ENCODE results near the gene RAB11B.

RAB11B gene

GRCh38 chr19:8393192-8393870 is 3.2 kb downstream of the RAB11B start:
- no peak overlapping the region for H3K9ac ChIP-seq (ENCODE audit: low read depth, low read length, poor library complexity, severe bottlenecking)
- TF ChIP-seq EZH2phosphoT487 (IDR thresholded peaks at IDR 0.05; ENCODE audit: borderline replicate concordance): no peak
- no peak for TF ChIP-seq CTCF (conservative IDR thresholded peaks at IDR 0.05; ENCODE audit: low read length)
- no peaks in the 10 kb centered on the region for H3K36me3 ChIP-seq (ENCODE audit: insufficient read depth, low read length)
- no peak overlapping the region for H3K4me3 ChIP-seq (ENCODE audit: low read length, poor library complexity, severe bottlenecking)
- no peaks in the 10 kb centered on the region for H3K9me3 ChIP-seq (ENCODE audit: insufficient read depth, low read depth, low read length)
- peaks cover 81% of the 10 kb centered on the region for H3K79me2 ChIP-seq (ENCODE audit: insufficient read depth, low read length)
- H3K4me2 ChIP-seq (ENCODE audit: low read depth, low read length, poor library complexity, severe bottlenecking): peak overlapping the region; percentile 24
- H3K4me1 ChIP-seq (ENCODE audit: insufficient read depth, low read length, poor library complexity, severe bottlenecking): peaks cover 31% of the 10 kb centered on the region
- no peak overlapping the region for H2AFZ ChIP-seq (ENCODE audit: low read length)
- H3F3A ChIP-seq (ENCODE audit: low read depth): no peaks in the 10 kb centered on the region
- peaks cover 61% of the 10 kb centered on the region for H4K20me1 ChIP-seq (ENCODE audit: insufficient read depth, low read length, poor library complexity, severe bottlenecking)
- H3K27me3 ChIP-seq (ENCODE audit: insufficient read depth, low read length, poor library complexity, severe bottlenecking): peaks cover 3% of the 10 kb centered on the region
- no peaks in the 10 kb centered on the region for H3K9me2 ChIP-seq (replicated peaks; ENCODE audit: low read depth, low read length)

- no peak overlapping the region for H3K4me3 ChIP-seq (ENCODE audit: low read length, poor library complexity, severe bottlenecking)
- H4K20me1 ChIP-seq (ENCODE audit: insufficient read depth, low read length, poor library complexity, severe bottlenecking): peaks cover 61% of the 10 kb centered on the region
- H3K79me2 ChIP-seq (ENCODE audit: insufficient read depth, low read length): peaks cover 80% of the 10 kb centered on the region
- no peaks in the 10 kb centered on the region for H3K36me3 ChIP-seq (ENCODE audit: insufficient read depth, low read length)
- no peak overlapping the region for H2AFZ ChIP-seq (ENCODE audit: low read length)
- no peak overlapping the region for H3K9ac ChIP-seq (ENCODE audit: low read depth, low read length, poor library complexity, severe bottlenecking)
- H3K4me1 ChIP-seq (ENCODE audit: insufficient read depth, low read length, poor library complexity, severe bottlenecking): peaks cover 31% of the 10 kb centered on the region
- H3K27me3 ChIP-seq (ENCODE audit: insufficient read depth, low read length, poor library complexity, severe bottlenecking): peaks cover 3% of the 10 kb centered on the region
- no peaks in the 10 kb centered on the region for H3F3A ChIP-seq (ENCODE audit: low read depth)
- H3K4me2 ChIP-seq (ENCODE audit: low read depth, low read length, poor library complexity, severe bottlenecking): peak overlapping the region; percentile 24
- H3K9me2 ChIP-seq (replicated peaks; ENCODE audit: low read depth, low read length): no peaks in the 10 kb centered on the region
- TF ChIP-seq CTCF (conservative IDR thresholded peaks at IDR 0.05; ENCODE audit: low read length) (no peak), EZH2phosphoT487 (IDR thresholded peaks at IDR 0.05; ENCODE audit: borderline replicate concordance) (no peak)
- no peaks in the 10 kb centered on the region for H3K9me3 ChIP-seq (ENCODE audit: insufficient read depth, low read depth, low read length)
Observed at GRCh38 chr19:8393871-8394250, 3.7 kb downstream of the RAB11B start.

- H3K27me3 ChIP-seq (ENCODE audit: insufficient read depth, low read length, poor library complexity, severe bottlenecking): no peaks in the 10 kb centered on the region
- H3K36me3 ChIP-seq (ENCODE audit: insufficient read depth, low read length): peaks cover 9% of the 10 kb centered on the region; the same call in 1 of the 2 replicates
- no peaks in the 10 kb centered on the region for H3K9me3 ChIP-seq (ENCODE audit: insufficient read depth, low read depth, low read length)
- peaks cover 61% of the 10 kb centered on the region for H4K20me1 ChIP-seq (ENCODE audit: insufficient read depth, low read length, poor library complexity, severe bottlenecking)
- peaks cover 26% of the 10 kb centered on the region for H3K4me1 ChIP-seq (ENCODE audit: insufficient read depth, low read length, poor library complexity, severe bottlenecking)
- no peaks in the 10 kb centered on the region for H3F3A ChIP-seq (ENCODE audit: low read depth)
- no peak overlapping the region for H2AFZ ChIP-seq (ENCODE audit: low read length)
- no peak overlapping the region for H3K4me3 ChIP-seq (ENCODE audit: low read length, poor library complexity, severe bottlenecking)
- H3K4me2 ChIP-seq (ENCODE audit: low read depth, low read length, poor library complexity, severe bottlenecking): no peak overlapping the region
- H3K79me2 ChIP-seq (ENCODE audit: insufficient read depth, low read length): peaks cover 86% of the 10 kb centered on the region
- no peaks in the 10 kb centered on the region for H3K9me2 ChIP-seq (replicated peaks; ENCODE audit: low read depth, low read length)
- no peak overlapping the region for H3K9ac ChIP-seq (ENCODE audit: low read depth, low read length, poor library complexity, severe bottlenecking)
- no peak for TF ChIP-seq EZH2phosphoT487 (IDR thresholded peaks at IDR 0.05; ENCODE audit: borderline replicate concordance)
- TF ChIP-seq CTCF (conservative IDR thresholded peaks at IDR 0.05; ENCODE audit: low read length): no peak
Observed at GRCh38 chr19:8395621-8396082, 5.5 kb downstream of the RAB11B start.

All from Loucy (cell line).